Colonic mucosa (tissue), 4 donors: ENCODE data around the gene RPL28. TPM values are rescaled to one million over a fixed set of nuclear protein-coding genes. Genes with fewer than 3 reads are reported as not detected.

Source experiments
- DNase-seq: peaks from one replicate; pipeline ENCODE4 v3.0.0-alpha.2; 2020
- H3K27ac ChIP-seq: fragments of 200-600 bp; one replicate; pipeline ENCODE4 v1.8.0; 2021
- H3K27me3 ChIP-seq: fragments of 200-600 bp; one replicate; pipeline ENCODE4 v1.8.0; 2021
- H3K36me3 ChIP-seq: fragments of 200-600 bp; one replicate; pipeline ENCODE4 v1.8.0; 2021
- H3K4me1 ChIP-seq: fragments of 200-600 bp; one replicate; pipeline ENCODE4 v1.8.0; 2021; ENCODE audit warnings: mild to moderate bottlenecking
- H3K4me3 ChIP-seq: fragments of 200-600 bp; one replicate; pipeline ENCODE4 v1.8.0; 2021
- H3K9ac ChIP-seq, 2 donors: one replicate each; pipeline ENCODE4 v1.7.0; 2013; ENCODE audit warnings: control low read depth in 2 of 2, low read depth in 2 of 2, low read length in 2 of 2
- H3K9me3 ChIP-seq: fragments of 200-600 bp; one replicate; pipeline ENCODE4 v1.8.0; 2021
- CTCF ChIP-seq: fragments of 200-600 bp; IDR thresholded peaks from one replicate; pipeline ENCODE4 v1.8.0; 2022; ENCODE audit warnings: antibody characterized with exemption, mild to moderate bottlenecking
- intact Hi-C: fragments of 100-400 bp; cut with DNase I; formaldehyde crosslinking; loops from one replicate; pipeline ENCODE4 v1.14.1; 2022
- total RNA-seq, 2 donors: library from RNA; stranded (reverse); fragmentation: NEBNext Ultra II Directional in 1 of 2; extraction: Animal tissue kit (Norgen Biotek cat#: 25700) in 1 of 2; gene quantifications; one replicate each; pipeline ENCODE4 v1.2.1, GENCODE V29; 2021
- donor health status: healthy.
- donor health status: DM: no; HTN: no; CAD: no.
- donor health status: DM: no; HTN: no; CAD: no.

Gene RPL28
- total RNA-seq, 2 donors from 2014 or later = 1,447 to 1,819 TPM

- no peak overlapping the region for H3K4me3 ChIP-seq
- H3K4me1 ChIP-seq = no peaks in the 10 kb centered on the region
- intact Hi-C loops = no loop called here
- H3K9me3 ChIP-seq = no peaks in the 10 kb centered on the region
- DNase-seq = peak; percentile 47
- no peak overlapping the region for H3K9ac ChIP-seq
- no peak overlapping the region for H3K27ac ChIP-seq
- H3K36me3 ChIP-seq = no peaks in the 10 kb centered on the region
- peaks cover 39% of the 10 kb centered on the region for H3K27me3 ChIP-seq
- TF ChIP-seq CTCF = no peak
Observed at GRCh38 chr19:55437410-55437809, 51.7 kb downstream of the RPL28 start.

- Histone ChIP-seq H3K4me1 (no peaks in the 10 kb centered on the region), H3K9ac (no peak overlapping the region), H3K36me3 (no peaks in the 10 kb centered on the region), H3K4me3 (no peak overlapping the region), H3K27me3 (peaks cover 35% of the 10 kb centered on the region), H3K9me3 (no peaks in the 10 kb centered on the region), H3K27ac (no peak overlapping the region)
- intact Hi-C loops = no loop called here
- no peak for TF ChIP-seq CTCF
- DNase-seq = no peak
Observed at GRCh38 chr19:55439052-55439451, 53.3 kb downstream of the RPL28 start.

- H3K4me3 ChIP-seq = no peak overlapping the region
- no peaks in the 10 kb centered on the region for H3K9me3 ChIP-seq
- no peaks in the 10 kb centered on the region for H3K36me3 ChIP-seq
- H3K27me3 ChIP-seq = peaks cover 44% of the 10 kb centered on the region
- no peaks in the 10 kb centered on the region for H3K4me1 ChIP-seq
- no peak for TF ChIP-seq CTCF
- DNase-seq = no peak
- no peak overlapping the region for H3K9ac ChIP-seq
- no peak overlapping the region for H3K27ac ChIP-seq
- intact Hi-C loops = no loop called here
Observed at GRCh38 chr19:55440411-55441105, 54.8 kb downstream of the RPL28 start.

GRCh38 chr19:55441319-55441691 is 55.6 kb downstream of the RPL28 start:
- Histone ChIP-seq H3K9ac (no peak overlapping the region), H3K4me1 (no peaks in the 10 kb centered on the region)
- intact Hi-C loops = no loop called here

GRCh38 chr19:55441692-55442321 is 56.1 kb downstream of the RPL28 start:
- no peaks in the 10 kb centered on the region for H3K4me1 ChIP-seq
- no peak overlapping the region for H3K9ac ChIP-seq
- H3K4me3 ChIP-seq = no peak overlapping the region

More at GRCh38 chr19:55441319-55441691, 55.6 kb downstream of the RPL28 start:
- no peak for TF ChIP-seq CTCF
- no peaks in the 10 kb centered on the region for H3K9me3 ChIP-seq
- DNase-seq = no peak
- no peaks in the 10 kb centered on the region for H3K36me3 ChIP-seq
- H3K4me3 ChIP-seq = no peak overlapping the region
- peaks cover 44% of the 10 kb centered on the region for H3K27me3 ChIP-seq
- H3K27ac ChIP-seq = no peak overlapping the region

More at GRCh38 chr19:55441692-55442321, 56.1 kb downstream of the RPL28 start:
- no peaks in the 10 kb centered on the region for H3K9me3 ChIP-seq
- no peak for DNase-seq
- peaks cover 44% of the 10 kb centered on the region for H3K27me3 ChIP-seq
- no peak overlapping the region for H3K27ac ChIP-seq
- no peaks in the 10 kb centered on the region for H3K36me3 ChIP-seq
- intact Hi-C loops = no loop called here
- TF ChIP-seq CTCF = no peak
